GM18867 (cell line): ENCODE measurements around the gene GPATCH2.
"Not testable (repeated sequence)": the region's sequence is repeated elsewhere in the genome, so short reads cannot be mapped to it uniquely, and the experiment has no call there.

Source experiments
- ATAC-seq: cut with Tn5 transposase; IDR thresholded peaks from one replicate; pipeline ENCODE4 v1.9.1; 2021; ENCODE audit warnings: mild to moderate bottlenecking, moderate library complexity; ENCODE audit not compliant: unreplicated experiment

The GPATCH2 gene

DNA sequence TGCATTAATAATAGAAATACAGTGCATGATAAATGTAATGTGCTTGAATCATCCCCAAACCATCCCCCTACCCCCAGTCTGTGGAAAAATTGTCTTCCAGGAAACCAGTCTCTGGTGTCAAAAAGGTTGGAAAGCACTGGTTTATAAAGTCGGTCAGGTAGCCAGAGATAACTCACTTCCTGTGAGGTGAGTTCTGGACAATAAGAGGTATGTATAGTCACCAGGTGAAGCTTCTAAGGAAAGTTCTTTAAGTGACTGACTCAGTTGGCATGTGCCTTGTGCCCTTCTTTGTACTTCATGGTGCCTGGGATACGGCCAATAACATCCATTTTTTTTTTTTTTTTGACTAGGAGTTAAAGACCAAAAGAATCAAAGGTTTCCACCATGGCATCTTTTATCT is 103.7 kb downstream of the GPATCH2 start:
- ATAC-seq = no peak

DNA sequence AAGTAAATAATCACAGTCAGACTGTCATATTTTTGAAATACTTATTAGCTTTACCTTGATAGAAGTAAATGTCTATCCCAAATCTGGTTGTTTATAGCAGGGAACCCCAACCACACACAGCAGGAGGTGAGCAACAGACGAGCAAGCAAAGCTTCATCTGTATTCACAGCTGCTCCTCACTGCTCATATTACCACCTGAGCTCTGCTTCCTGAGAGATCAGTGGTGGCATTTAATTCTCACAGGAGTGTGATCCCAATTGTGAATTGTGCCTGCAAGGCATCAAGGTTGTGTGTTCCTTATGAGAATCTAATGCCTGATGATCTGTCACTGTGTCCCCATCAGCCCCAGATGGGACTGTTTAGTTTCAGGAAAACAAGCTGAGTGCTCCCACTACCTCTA is 104.3 kb downstream of the GPATCH2 start:
- no peak for ATAC-seq

DNA sequence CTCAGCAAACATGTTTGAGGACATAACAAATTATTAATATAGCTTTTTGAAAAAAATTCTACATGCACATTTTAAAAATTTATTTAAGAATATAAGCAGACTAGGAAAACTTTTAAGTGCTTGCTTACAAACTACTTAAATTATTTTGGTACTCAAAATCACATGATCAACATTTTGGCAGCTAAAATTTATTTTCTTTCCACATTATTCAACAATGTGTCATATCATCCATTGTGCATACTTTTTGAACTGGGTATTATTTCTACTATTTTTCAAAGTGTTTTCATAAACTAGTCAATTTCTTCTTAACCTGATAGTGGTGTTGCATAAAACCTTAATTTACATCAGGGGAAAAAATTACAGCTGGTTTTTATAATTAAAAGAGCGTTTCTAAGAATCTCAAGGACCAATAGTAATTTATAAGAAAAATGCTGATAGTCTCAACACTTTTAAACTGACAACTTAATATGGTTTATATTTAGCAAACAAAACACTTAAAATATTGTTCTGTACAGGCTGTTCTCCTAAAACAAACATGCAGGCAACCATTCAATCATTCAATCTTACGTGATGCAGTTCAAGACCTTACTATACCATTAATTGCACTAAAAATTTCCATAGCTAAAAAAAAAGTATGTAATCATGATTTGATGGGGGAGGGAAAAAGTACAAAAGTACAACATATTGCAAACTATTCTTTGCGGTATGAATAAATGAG is 105.0 kb downstream of the GPATCH2 start:
- ATAC-seq = no peak

- no peak for ATAC-seq
Observed at GRCh38 chr1:217524787-217525520, 105.9 kb downstream of the GPATCH2 start.

DNA sequence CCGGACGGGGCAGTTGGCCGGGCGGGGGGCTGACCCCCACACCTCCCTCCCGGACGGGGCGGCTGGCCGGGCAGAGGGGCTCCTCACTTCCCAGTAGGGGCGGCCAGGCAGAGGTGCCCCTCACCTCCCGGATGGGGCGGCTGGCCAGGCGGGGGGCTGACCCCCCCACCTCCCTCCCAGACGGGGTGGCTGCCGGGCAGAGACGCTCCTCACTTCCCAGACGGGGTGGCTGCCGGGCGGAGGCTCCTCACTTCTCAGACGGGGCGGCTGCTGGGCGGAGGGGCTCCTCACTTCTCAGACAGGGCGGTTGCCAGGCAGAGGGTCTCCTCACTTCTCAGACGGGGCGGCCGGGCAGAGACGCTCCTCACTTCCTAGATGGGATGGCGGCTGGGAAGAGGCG is 107.0 kb downstream of the GPATCH2 start:
- ATAC-seq = not testable (repeated sequence)

DNA sequence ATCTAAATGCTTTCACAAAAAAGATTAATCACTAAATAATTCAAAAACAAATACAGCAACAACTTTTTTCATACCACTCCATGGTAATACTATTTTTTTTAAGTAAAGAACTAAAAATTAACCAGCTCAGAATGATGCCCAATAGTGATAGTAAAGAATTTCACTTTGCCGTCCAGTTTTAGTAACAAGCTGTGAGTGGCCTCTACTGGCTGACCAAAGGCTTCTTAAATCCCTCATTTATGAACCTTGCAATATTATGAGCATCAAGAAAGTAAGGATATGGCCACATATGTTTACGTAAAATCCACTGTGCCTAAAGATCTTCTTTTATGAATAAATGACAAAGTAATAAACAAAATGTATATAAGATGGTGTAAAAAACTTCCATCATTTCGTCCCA is 108.6 kb downstream of the GPATCH2 start:
- no peak for ATAC-seq

- no peak for ATAC-seq
Observed at GRCh38 chr1:217521317-217521716, 109.6 kb downstream of the GPATCH2 start.

DNA sequence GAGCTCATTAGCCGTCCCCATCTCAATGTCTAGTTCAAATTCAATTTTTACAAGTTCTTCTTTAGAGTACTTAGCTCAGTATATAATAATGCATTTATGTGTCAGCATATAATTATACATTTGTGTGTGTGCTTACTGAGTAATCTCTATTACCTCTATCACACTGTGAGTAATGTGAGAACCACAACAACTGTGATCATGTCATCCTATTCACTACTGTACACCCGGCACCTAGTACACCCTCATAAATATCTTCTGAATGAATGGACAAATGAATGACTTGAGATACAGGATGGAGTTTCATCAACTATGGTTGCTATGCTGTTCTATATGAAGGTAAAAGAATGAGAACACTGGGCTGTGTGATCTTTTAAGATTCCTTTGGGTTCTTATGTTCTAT is 124.0 kb downstream of the GPATCH2 start:
- no peak for ATAC-seq

DNA sequence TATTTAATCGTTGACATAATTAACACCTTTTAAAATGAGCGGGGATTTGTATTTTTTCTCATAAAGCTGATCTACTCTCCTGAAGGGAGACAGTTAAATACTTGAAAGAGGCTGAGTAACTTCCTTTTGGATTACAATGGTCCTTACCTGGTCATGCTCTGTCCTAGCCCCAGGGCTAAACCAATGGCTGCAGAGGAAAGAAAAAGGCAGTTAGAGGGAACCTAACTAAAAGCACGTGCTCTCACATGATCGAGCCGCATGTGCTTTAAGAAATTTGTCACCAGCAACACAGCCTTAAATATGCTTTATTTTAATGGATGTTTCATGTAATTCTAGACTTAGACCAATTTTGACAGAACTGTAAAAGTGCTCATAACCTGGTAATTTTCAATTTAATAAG is 132.7 kb downstream of the GPATCH2 start:
- ATAC-seq = no peak

GRCh38 chr1:217495249-217495648 is 135.6 kb downstream of the GPATCH2 start:
- peak; percentile 94 for ATAC-seq

GRCh38 chr1:217494767-217495166 is 136.1 kb downstream of the GPATCH2 start:
- ATAC-seq = peak; percentile 79

GRCh38 chr1:217493290-217493689 is 137.6 kb downstream of the GPATCH2 start:
- no peak for ATAC-seq

- ATAC-seq = no peak
Observed at GRCh38 chr1:217484871-217485270, 146.0 kb downstream of the GPATCH2 start.

DNA sequence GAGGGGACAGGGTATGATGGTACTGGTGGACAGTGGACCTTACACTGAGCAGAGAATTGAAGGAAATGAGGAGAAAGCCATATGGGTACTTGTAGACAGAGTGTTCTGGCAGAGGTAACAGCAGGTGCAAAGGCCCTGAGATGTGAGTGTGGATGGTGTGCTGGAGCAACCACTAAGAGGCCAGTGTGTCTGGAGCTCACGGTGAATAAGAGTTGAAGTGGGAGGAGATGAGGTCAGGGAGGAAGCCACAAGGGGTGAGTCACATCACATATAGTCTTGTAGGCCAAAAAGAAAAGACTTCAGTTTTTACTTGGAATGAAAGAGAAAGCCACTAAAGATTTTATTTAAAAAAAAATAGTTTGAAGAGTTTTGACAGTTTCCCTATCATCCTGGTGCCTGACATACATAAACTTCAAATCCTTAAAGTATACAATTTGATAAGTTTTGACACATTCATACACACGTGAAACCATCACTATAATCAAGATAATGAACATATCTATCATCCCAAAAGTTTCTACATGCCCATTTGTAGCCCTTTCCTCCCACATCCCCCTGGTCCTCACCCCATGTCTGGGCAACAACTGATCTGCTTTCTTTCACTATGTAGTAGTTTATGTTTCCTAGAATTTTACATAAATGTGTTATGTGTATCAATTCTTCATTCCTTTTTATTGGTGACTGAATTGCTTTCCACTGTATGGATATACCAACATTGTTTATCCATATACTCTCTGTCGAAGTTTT is 148.4 kb downstream of the GPATCH2 start:
- ATAC-seq = peak; percentile 96

GRCh38 chr1:217478450-217478849 is 152.4 kb downstream of the GPATCH2 start:
- no peak for ATAC-seq

- no peak for ATAC-seq
Observed at GRCh38 chr1:217472915-217473314, 158.0 kb downstream of the GPATCH2 start.

DNA sequence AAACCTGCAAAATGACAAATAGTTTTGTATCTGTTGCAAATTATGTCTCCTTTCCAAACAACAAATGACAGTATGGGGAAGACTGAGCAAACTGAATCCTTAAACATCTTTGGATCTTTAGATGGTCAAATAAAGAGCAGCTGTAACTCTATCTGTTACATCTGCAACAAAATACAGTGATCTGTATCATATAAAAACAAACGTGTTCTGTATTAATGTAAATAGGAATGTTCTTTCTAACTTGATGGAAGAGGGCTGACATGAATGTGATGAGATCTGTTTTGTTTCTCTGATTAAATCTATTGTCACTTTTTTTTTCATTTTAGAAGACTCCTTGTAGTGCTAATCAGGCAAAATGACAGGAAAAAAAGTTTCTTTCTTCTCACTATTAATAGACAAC is 159.5 kb downstream of the GPATCH2 start:
- no peak for ATAC-seq

- ATAC-seq = no peak
Observed at GRCh38 chr1:217469983-217470382, 160.9 kb downstream of the GPATCH2 start.

- ATAC-seq = no peak
Observed at GRCh38 chr1:217465102-217465501, 165.8 kb downstream of the GPATCH2 start.

DNA sequence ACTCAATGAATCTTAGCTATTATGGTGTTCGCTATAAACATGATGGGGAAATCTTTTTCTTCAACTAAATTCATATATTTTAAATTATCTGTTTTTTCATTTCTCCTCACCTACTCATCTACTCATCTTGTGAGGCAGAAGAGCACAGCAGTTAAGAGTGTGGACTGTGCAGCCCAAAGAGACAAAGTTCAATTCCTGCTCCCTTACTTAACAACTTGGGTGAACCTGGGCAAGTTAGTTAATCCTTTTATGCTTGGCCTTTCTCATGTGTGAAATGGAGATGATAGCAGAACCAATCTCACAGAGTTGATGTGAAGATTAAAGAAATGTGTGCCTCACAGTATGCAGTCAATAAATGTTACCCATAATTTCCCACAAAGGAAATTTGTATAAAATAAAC is 168.2 kb downstream of the GPATCH2 start:
- no peak for ATAC-seq

DNA sequence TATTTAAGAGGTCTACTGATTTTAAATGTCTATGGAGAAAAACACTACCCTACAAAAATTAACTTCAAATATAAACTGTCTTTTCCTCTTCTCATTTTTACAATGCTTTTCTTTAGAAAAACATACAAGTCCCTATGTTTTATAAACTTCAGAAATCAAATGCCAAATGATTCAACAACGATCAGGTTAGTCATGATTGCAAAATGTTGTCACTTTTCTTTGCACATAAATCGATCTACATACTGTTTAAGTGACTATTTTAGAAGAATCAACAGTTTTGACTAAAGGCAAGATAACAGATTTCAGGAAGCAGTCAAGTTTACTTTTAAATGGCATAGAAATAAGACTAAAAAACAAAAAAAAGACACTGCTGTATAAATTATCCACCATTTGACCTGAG is 168.7 kb downstream of the GPATCH2 start:
- ATAC-seq = no peak

DNA sequence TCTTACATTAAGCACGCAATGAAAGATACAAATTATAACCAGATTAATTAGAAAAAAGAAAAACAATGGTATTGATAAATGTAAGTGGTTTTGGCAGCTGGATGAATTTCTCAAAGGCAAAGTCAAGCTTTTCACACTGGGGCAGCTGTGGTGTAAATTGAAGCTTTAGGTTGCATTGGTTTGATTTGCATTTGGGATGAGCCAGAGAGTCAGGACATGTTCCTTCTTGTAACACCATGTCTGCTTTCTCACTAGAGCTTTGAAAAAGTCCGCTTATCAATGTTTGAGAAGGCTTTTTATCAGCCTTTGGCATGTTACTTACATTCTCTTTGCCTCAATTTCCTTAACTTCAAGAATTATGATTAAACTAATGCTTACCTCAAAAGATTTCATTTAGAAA is 173.9 kb downstream of the GPATCH2 start:
- no peak for ATAC-seq
